Mesendoderm (in vitro differentiated cells): Measurements from ENCODE around the gene CRTC3.

ENCODE experiments used
- DNase-seq: peaks from one replicate; pipeline ENCODE4 v3.0.0; 2013
- H2AK5ac ChIP-seq: 2 replicates; pipeline ENCODE4 v1.6.1; 2013; ENCODE audit warnings: low read length, inconsistent platforms
- H2BK120ac ChIP-seq: 2 replicates; pipeline ENCODE4 v1.6.1; 2013; ENCODE audit warnings: low read depth, mild to moderate bottlenecking, low read length, moderate library complexity, mixed read lengths
- H2BK15ac ChIP-seq: replicated peaks from 2 replicates; pipeline ENCODE4 v1.6.1; 2013; ENCODE audit warnings: low read depth, mild to moderate bottlenecking, moderate library complexity
- H2BK5ac ChIP-seq: 2 replicates; pipeline ENCODE4 v1.6.1; 2013; ENCODE audit warnings: low read length, inconsistent platforms
- H3K18ac ChIP-seq: 2 replicates; pipeline ENCODE4 v1.6.1; 2013; ENCODE audit warnings: mild to moderate bottlenecking, low read length, mixed read lengths
- H3K23ac ChIP-seq: one replicate; pipeline ENCODE4 v1.6.1; 2013; ENCODE audit warnings: low read length
- H3K27ac ChIP-seq: 2 replicates; pipeline ENCODE4 v1.5.1; 2013; ENCODE audit warnings: low read depth, mild to moderate bottlenecking, inconsistent platforms, low read length, moderate library complexity
- H3K27me3 ChIP-seq: 2 replicates; pipeline ENCODE4 v1.6.1; 2013; ENCODE audit warnings: low read length, control low read depth, mild to moderate bottlenecking, inconsistent platforms; ENCODE audit not compliant: insufficient read depth, poor library complexity
- H3K36me3 ChIP-seq: 2 replicates; pipeline ENCODE4 v1.6.1; 2013; ENCODE audit warnings: low read length, inconsistent platforms; ENCODE audit not compliant: control insufficient read depth, insufficient read depth
- H3K4ac ChIP-seq: one replicate; pipeline ENCODE4 v1.6.1; 2013; ENCODE audit warnings: low read depth, mild to moderate bottlenecking, low read length, moderate library complexity
- H3K4me1 ChIP-seq: 2 replicates; pipeline ENCODE4 v1.6.1; 2013; ENCODE audit warnings: low read depth, low read length, inconsistent platforms; ENCODE audit not compliant: control insufficient read depth
- H3K4me2 ChIP-seq: 2 replicates; pipeline ENCODE4 v1.6.1; 2013; ENCODE audit warnings: low read length
- H3K4me3 ChIP-seq: 2 replicates; pipeline ENCODE4 v1.5.1; 2013; ENCODE audit warnings: mild to moderate bottlenecking, low read length
- H3K56ac ChIP-seq: one replicate; pipeline ENCODE4 v1.6.1; 2013; ENCODE audit warnings: low read length
- H3K79me1 ChIP-seq: 2 replicates; pipeline ENCODE4 v1.6.1; 2013; ENCODE audit warnings: low read length, inconsistent platforms
- H3K79me2 ChIP-seq: 2 replicates; pipeline ENCODE4 v1.6.1; 2013; ENCODE audit warnings: mild to moderate bottlenecking, low read length; ENCODE audit not compliant: control insufficient read depth, insufficient read depth
- H3K9ac ChIP-seq: 2 replicates; pipeline ENCODE4 v1.6.1; 2013; ENCODE audit warnings: low read length, inconsistent platforms
- H4K5ac ChIP-seq: one replicate; pipeline ENCODE4 v1.6.1; 2013; ENCODE audit warnings: low read length
- H4K8ac ChIP-seq: one replicate; pipeline ENCODE4 v1.6.1; 2013; ENCODE audit warnings: low read depth, mild to moderate bottlenecking, control low read depth, low read length, moderate library complexity
- WGBS: extraction: QIAGEN DNeasy Blood & Tissue Kit; methylation state at CpG from one replicate; pipeline ENCODE4 v1.1.7; 2013; ENCODE audit warnings: low lambda C conversion rate, missing lambda C conversion rate; ENCODE audit not compliant: insufficient coverage; ENCODE audit errors: extremely low coverage; 5-methylcytosine and 5-hydroxymethylcytosine counted together

Gene CRTC3

GRCh38 chr15:90559119-90559518 is 29.4 kb downstream of the CRTC3 start:
- WGBS, result no CpG with 5 or more reads among the region's 1 CpG
- no peak overlapping the region for H2BK120ac ChIP-seq
- no peaks in the 10 kb centered on the region for H3K4me1 ChIP-seq
- H3K23ac ChIP-seq, result no peak overlapping the region
- no peaks in the 10 kb centered on the region for H3K36me3 ChIP-seq
- no peaks in the 10 kb centered on the region for H3K79me1 ChIP-seq
- no peak overlapping the region for H3K4me3 ChIP-seq
- H3K9ac ChIP-seq, result no peak overlapping the region
- H2BK5ac ChIP-seq, result no peak overlapping the region
- no peak overlapping the region for H3K4ac ChIP-seq
- H2AK5ac ChIP-seq, result no peak overlapping the region
- no peak overlapping the region for H3K18ac ChIP-seq
- H3K56ac ChIP-seq, result no peak overlapping the region
- no peak overlapping the region for H2BK15ac ChIP-seq
- H4K5ac ChIP-seq, result no peak overlapping the region
- H4K8ac ChIP-seq, result no peak overlapping the region
- no peaks in the 10 kb centered on the region for H3K27me3 ChIP-seq
- no peak overlapping the region for H3K27ac ChIP-seq
- no peaks in the 10 kb centered on the region for H3K79me2 ChIP-seq
- no peak overlapping the region for H3K4me2 ChIP-seq
- no peak for DNase-seq

GRCh38 chr15:90560229-90560776 is 30.6 kb downstream of the CRTC3 start:
- Histone ChIP-seq H2BK5ac (no peak overlapping the region), H4K5ac (no peak overlapping the region), H3K79me2 (no peaks in the 10 kb centered on the region), H2AK5ac (no peak overlapping the region), H3K4ac (no peak overlapping the region), H3K9ac (no peak overlapping the region), H2BK120ac (no peak overlapping the region), H3K27me3 (no peaks in the 10 kb centered on the region), H3K4me2 (no peak overlapping the region), H3K36me3 (no peaks in the 10 kb centered on the region), H3K4me1 (no peaks in the 10 kb centered on the region), H3K18ac (no peak overlapping the region), H3K79me1 (no peaks in the 10 kb centered on the region), H2BK15ac (no peak overlapping the region), H3K23ac (no peak overlapping the region), H3K4me3 (no peak overlapping the region), H4K8ac (no peak overlapping the region), H3K56ac (no peak overlapping the region), H3K27ac (no peak overlapping the region)
- WGBS, result no CpG with 5 or more reads among the region's 7 CpGs
- DNase-seq, result no peak

- Histone ChIP-seq H3K4me1 (no peaks in the 10 kb centered on the region), H4K8ac (no peak overlapping the region), H4K5ac (no peak overlapping the region), H3K27ac (no peak overlapping the region), H3K27me3 (no peaks in the 10 kb centered on the region), H2BK15ac (no peak overlapping the region), H3K56ac (no peak overlapping the region), H3K18ac (no peak overlapping the region), H3K36me3 (no peaks in the 10 kb centered on the region), H3K79me1 (no peaks in the 10 kb centered on the region), H2AK5ac (no peak overlapping the region), H3K4me2 (no peak overlapping the region), H3K9ac (no peak overlapping the region), H2BK120ac (no peak overlapping the region), H2BK5ac (no peak overlapping the region), H3K79me2 (no peaks in the 10 kb centered on the region), H3K4me3 (no peak overlapping the region), H3K23ac (no peak overlapping the region), H3K4ac (no peak overlapping the region)
- DNase-seq, result no peak
- no CpG with 5 or more reads among the region's 5 CpGs for WGBS
These were observed 31.9 kb downstream of the CRTC3 start for GRCh38 chr15:90561344-90562244.

- H4K5ac ChIP-seq, result no peak overlapping the region
- no peak overlapping the region for H2BK120ac ChIP-seq
- no peak overlapping the region for H3K4ac ChIP-seq
- no peaks in the 10 kb centered on the region for H3K4me1 ChIP-seq
- H4K8ac ChIP-seq, result no peak overlapping the region
- H3K18ac ChIP-seq, result no peak overlapping the region
- no peak overlapping the region for H3K23ac ChIP-seq
- no peak overlapping the region for H3K9ac ChIP-seq
- WGBS, result no CpG with 5 or more reads among the region's 5 CpGs
- no peak overlapping the region for H3K27ac ChIP-seq
- no peak overlapping the region for H3K4me2 ChIP-seq
- no peaks in the 10 kb centered on the region for H3K27me3 ChIP-seq
- H3K79me2 ChIP-seq, result no peaks in the 10 kb centered on the region
- H3K4me3 ChIP-seq, result no peak overlapping the region
- H2BK15ac ChIP-seq, result no peak overlapping the region
- H3K36me3 ChIP-seq, result no peaks in the 10 kb centered on the region
- no peak overlapping the region for H2BK5ac ChIP-seq
- H3K56ac ChIP-seq, result no peak overlapping the region
- no peak for DNase-seq
- H2AK5ac ChIP-seq, result no peak overlapping the region
- H3K79me1 ChIP-seq, result no peaks in the 10 kb centered on the region
These were observed 32.9 kb downstream of the CRTC3 start for GRCh38 chr15:90562669-90563068.

- no peak overlapping the region for H2BK15ac ChIP-seq
- no peak overlapping the region for H3K56ac ChIP-seq
- H3K79me2 ChIP-seq, result no peaks in the 10 kb centered on the region
- H3K4ac ChIP-seq, result no peak overlapping the region
- no peak overlapping the region for H3K9ac ChIP-seq
- H3K27me3 ChIP-seq, result no peaks in the 10 kb centered on the region
- no peaks in the 10 kb centered on the region for H3K36me3 ChIP-seq
- no peaks in the 10 kb centered on the region for H3K79me1 ChIP-seq
- H3K4me1 ChIP-seq, result no peaks in the 10 kb centered on the region
- H2BK5ac ChIP-seq, result no peak overlapping the region
- H2AK5ac ChIP-seq, result no peak overlapping the region
- H3K27ac ChIP-seq, result no peak overlapping the region
- no CpG with 5 or more reads among the region's 3 CpGs for WGBS
- H3K23ac ChIP-seq, result no peak overlapping the region
- H3K4me2 ChIP-seq, result no peak overlapping the region
- H4K8ac ChIP-seq, result no peak overlapping the region
- H3K18ac ChIP-seq, result no peak overlapping the region
- no peak overlapping the region for H2BK120ac ChIP-seq
- H3K4me3 ChIP-seq, result no peak overlapping the region
- H4K5ac ChIP-seq, result no peak overlapping the region
- no peak for DNase-seq
These were observed 33.7 kb downstream of the CRTC3 start for GRCh38 chr15:90563463-90563862.
